ENCODE results near the gene FECH. TPM values are rescaled to one million over a fixed set of nuclear protein-coding genes. Genes with fewer than 3 reads are reported as not detected.

The FECH gene
- total RNA-seq, 4 donors from 2014 or later, result 19.3 to 25.0 (median 21.9) TPM

GRCh38 chr18:57555134-57555533, 31.4 kb downstream of the FECH start:
- TF ChIP-seq CTCF (IDR thresholded peaks at IDR 0.05) (no peak), POLR2A (IDR thresholded peaks at IDR 0.05) (no peak)
- DNase-seq, result no peak

GRCh38 chr18:57550510-57550909, 36.0 kb downstream of the FECH start:
- Histone ChIP-seq H3K9me3 (no peaks in the 10 kb centered on the region), H3K4me3 (no peak overlapping the region), H3K27me3 (no peaks in the 10 kb centered on the region), H3K4me1 (no peaks in the 10 kb centered on the region), H3K27ac (no peak overlapping the region), H3K36me3 (peaks cover 0 to 18% (median 0%) of the 10 kb centered on the region in 3 donors)
- no peak for DNase-seq
- TF ChIP-seq CTCF (IDR thresholded peaks at IDR 0.05) (no peak), POLR2A (IDR thresholded peaks at IDR 0.05) (no peak)

More at GRCh38 chr18:57555134-57555533, 31.4 kb downstream of the FECH start:
- Histone ChIP-seq H3K9me3 (no peaks in the 10 kb centered on the region), H3K4me1 (no peaks in the 10 kb centered on the region), H3K4me3 (no peak overlapping the region), H3K27me3 (no peaks in the 10 kb centered on the region), H3K27ac (no peak overlapping the region), H3K36me3 (peaks cover 0 to 26% (median 0%) of the 10 kb centered on the region in 3 donors)

- TF ChIP-seq POLR2A (IDR thresholded peaks at IDR 0.05) (no peak), CTCF (IDR thresholded peaks at IDR 0.05) (no peak)
- no peak overlapping the region for H3K4me3 ChIP-seq
- no peak overlapping the region for H3K27ac ChIP-seq
- no peaks in the 10 kb centered on the region for H3K4me1 ChIP-seq
- H3K9me3 ChIP-seq, result no peaks in the 10 kb centered on the region
- peaks cover 0 to 10% (median 0%) of the 10 kb centered on the region in 3 donors for H3K36me3 ChIP-seq
- H3K27me3 ChIP-seq, result no peaks in the 10 kb centered on the region
- no peak for DNase-seq
These were observed 39.2 kb downstream of the FECH start for GRCh38 chr18:57547260-57547659.

- no peaks in the 10 kb centered on the region for H3K4me1 ChIP-seq
- no peak overlapping the region for H3K4me3 ChIP-seq
- no peaks in the 10 kb centered on the region for H3K9me3 ChIP-seq
- DNase-seq, result no peak
- TF ChIP-seq POLR2A (IDR thresholded peaks at IDR 0.05) (no peak), CTCF (IDR thresholded peaks at IDR 0.05) (no peak)
- H3K27ac ChIP-seq, result no peak overlapping the region
- H3K36me3 ChIP-seq, result peaks cover 0 to 4% (median 0%) of the 10 kb centered on the region in 3 donors
- no peaks in the 10 kb centered on the region for H3K27me3 ChIP-seq
These were observed 41.4 kb downstream of the FECH start for GRCh38 chr18:57544936-57545660.

- DNase-seq, result no peak
- no peaks in the 10 kb centered on the region for H3K9me3 ChIP-seq
- no peaks in the 10 kb centered on the region for H3K27me3 ChIP-seq
- no peak overlapping the region for H3K4me3 ChIP-seq
- H3K36me3 ChIP-seq, result no peaks in the 10 kb centered on the region
- no peak for TF ChIP-seq POLR2A (IDR thresholded peaks at IDR 0.05)
- TF ChIP-seq CTCF (IDR thresholded peaks at IDR 0.05), result no peak
- no peak overlapping the region for H3K27ac ChIP-seq
- no peaks in the 10 kb centered on the region for H3K4me1 ChIP-seq
These were observed 42.9 kb downstream of the FECH start for GRCh38 chr18:57543560-57543959.
